ENCODE measurements around the gene RNF4. TPM values are rescaled to one million over a fixed set of nuclear protein-coding genes. Genes with fewer than 3 reads are reported as not detected.
"Not testable (repeated sequence)": the region's sequence is repeated elsewhere in the genome, so short reads cannot be mapped to it uniquely, and the experiment has no call there.

Gene RNF4
- total and polyA plus RNA-seq, 8 donors, result 11.7 to 30.3 (median 23.3) TPM

DNA sequence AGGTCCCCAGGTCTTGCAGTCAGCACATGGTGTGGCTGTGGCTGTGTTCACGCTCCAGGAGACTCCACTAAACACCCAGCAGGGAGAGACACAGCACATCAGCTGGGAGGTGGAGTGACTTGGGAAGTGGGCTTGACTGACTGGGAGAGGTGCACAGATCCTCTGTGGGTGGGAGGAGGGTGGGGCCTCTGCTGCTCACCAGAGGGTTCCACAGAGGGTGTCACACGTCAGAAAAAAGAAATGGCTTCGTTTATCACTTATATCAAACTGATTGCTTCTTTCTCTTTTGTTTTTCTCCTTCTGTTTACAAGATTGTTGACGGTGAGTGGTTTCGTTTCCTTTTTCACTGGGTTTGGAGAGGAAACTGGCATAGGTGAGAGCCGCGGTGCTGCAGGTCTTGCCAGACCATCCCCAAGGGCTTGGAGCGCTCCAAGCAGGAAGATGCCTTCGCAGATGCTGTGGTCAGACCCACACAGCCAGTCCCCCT lies 42.8 kb downstream of the RNF4 start:
- FAIRE-seq (no peak), ATAC-seq (no peak), DNase-seq (no peak)
- 75 to 83% methylated on average over 9 of the region's 9 CpGs for WGBS, 2 donors
- TF ChIP-seq, protein P1, sequence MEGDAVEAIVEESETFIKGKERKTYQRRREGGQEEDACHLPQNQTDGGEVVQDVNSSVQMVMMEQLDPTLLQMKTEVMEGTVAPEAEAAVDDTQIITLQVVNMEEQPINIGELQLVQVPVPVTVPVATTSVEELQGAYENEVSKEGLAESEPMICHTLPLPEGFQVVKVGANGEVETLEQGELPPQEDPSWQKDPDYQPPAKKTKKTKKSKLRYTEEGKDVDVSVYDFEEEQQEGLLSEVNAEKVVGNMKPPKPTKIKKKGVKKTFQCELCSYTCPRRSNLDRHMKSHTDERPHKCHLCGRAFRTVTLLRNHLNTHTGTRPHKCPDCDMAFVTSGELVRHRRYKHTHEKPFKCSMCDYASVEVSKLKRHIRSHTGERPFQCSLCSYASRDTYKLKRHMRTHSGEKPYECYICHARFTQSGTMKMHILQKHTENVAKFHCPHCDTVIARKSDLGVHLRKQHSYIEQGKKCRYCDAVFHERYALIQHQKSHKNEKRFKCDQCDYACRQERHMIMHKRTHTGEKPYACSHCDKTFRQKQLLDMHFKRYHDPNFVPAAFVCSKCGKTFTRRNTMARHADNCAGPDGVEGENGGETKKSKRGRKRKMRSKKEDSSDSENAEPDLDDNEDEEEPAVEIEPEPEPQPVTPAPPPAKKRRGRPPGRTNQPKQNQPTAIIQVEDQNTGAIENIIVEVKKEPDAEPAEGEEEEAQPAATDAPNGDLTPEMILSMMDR (IDR thresholded peaks at IDR 0.05), result no peak
- Histone ChIP-seq H3K4me1 (no peaks in the 10 kb centered on the region), H3K9me3 (no peaks in the 10 kb centered on the region), H3K27me3 (no peaks in the 10 kb centered on the region), H3K36me3 (peaks cover 0 to 56% (median 15%) of the 10 kb centered on the region in 3 donors), H3K4me3 (no peak overlapping the region), H3K27ac (no peak overlapping the region)
- intact Hi-C loops (cut with DNase I), result no loop called here

DNA sequence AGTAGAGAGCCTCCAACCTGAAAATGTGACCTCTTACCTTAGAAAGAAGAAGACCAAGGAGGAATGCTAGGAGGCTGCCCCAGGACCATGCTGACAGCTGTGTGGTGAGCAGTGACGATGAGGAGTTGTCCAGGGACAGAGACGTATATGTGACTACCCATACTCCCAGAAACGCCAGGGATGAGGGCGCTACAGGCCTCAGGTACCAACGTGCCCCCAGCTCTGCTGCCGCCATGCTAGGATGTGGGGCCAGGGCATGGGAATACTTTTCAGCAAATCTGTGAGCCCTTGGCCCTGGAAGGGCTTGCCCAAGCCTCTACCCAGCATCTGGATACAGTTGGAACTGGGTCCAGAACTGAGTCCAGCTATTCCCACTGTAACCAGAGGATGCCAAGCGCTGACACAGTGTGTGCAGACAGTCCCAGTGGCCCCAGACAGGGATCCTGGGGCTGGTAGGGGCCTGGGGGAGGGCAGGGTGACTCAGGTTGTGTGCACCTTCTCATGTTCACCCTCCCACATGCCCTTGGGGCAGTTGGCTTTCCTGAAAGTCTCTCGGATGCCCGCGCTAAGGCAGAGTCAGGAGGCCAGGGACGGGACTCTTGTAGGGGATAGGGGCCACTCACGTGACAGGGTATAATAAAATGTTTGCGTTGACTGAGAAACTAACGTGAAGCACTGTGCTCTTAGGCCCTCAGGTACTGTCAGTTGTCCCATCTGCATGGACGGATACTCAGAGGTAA lies 43.7 kb downstream of the RNF4 start:
- FAIRE-seq, result no peak
- no peak for DNase-seq
- no peak for ATAC-seq
- TF ChIP-seq, protein P1 (IDR thresholded peaks at IDR 0.05), result no peak
- Histone ChIP-seq H3K36me3 (peaks cover 0 to 55% (median 15%) of the 10 kb centered on the region in 3 donors), H3K27ac (no peak overlapping the region), H3K4me3 (no peak overlapping the region), H3K4me1 (no peaks in the 10 kb centered on the region), H3K9me3 (no peaks in the 10 kb centered on the region), H3K27me3 (no peaks in the 10 kb centered on the region)
- WGBS, 2 donors, result 93 to 94% methylated on average over 15 of the region's 15 CpGs
- intact Hi-C loops (cut with DNase I), result no loop called here

DNA sequence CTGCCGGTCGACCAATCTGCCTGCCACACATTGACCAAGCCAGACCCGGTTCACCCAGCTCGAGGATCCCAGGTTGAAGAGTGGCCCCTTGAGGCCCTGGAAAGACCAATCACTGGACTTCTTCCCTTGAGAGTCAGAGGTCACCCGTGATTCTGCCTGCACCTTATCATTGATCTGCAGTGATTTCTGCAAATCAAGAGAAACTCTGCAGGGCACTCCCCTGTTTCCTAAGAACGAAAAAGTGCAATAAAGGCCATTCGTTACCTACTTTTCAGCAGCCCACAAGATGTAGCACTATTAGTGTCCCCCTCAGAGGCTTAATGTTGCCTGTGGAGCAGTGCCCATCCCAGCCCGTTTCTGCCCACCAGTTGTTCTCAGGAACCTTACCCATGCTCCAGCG lies 45.3 kb downstream of the RNF4 start:
- WGBS, 2 donors, result 84 to 91% methylated on average over 9 of the region's 9 CpGs
- H3K27ac ChIP-seq; intact Hi-C loops (cut with DNase I); H3K4me3 ChIP-seq; H3K27me3 ChIP-seq; H3K9me3 ChIP-seq; DNase-seq; ATAC-seq; H3K4me1 ChIP-seq; FAIRE-seq: not testable (repeated sequence)
- peaks cover 0 to 53% (median 15%) of the 10 kb centered on the region in 3 donors for H3K36me3 ChIP-seq

DNA sequence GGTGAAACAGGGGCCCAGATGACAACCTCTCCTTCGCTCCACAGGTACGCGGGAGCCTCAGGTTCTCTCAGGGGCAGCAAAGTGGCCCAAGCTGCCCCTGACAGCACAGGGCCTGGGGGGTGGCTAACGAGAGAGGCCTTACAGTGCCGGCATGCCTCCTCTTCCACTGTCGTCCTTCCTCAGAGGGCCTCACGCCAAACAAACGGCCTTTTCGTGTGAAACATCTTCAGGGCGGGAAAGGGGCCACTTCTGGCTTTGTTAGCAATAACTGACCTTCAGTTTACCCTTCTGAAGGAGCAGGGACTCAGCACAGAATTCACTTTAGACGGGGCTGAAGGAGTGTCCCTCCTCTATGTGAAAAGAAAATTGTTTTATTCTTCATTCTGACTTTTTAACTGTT lies 46.0 kb downstream of the RNF4 start:
- H3K27ac ChIP-seq; ATAC-seq; DNase-seq; H3K9me3 ChIP-seq; intact Hi-C loops (cut with DNase I); FAIRE-seq; H3K4me1 ChIP-seq; H3K27me3 ChIP-seq; H3K4me3 ChIP-seq: not testable (repeated sequence)
- WGBS, 2 donors, result 89% methylated on average over 11 of the region's 11 CpGs
- peaks cover 0 to 45% (median 15%) of the 10 kb centered on the region in 3 donors for H3K36me3 ChIP-seq

DNA sequence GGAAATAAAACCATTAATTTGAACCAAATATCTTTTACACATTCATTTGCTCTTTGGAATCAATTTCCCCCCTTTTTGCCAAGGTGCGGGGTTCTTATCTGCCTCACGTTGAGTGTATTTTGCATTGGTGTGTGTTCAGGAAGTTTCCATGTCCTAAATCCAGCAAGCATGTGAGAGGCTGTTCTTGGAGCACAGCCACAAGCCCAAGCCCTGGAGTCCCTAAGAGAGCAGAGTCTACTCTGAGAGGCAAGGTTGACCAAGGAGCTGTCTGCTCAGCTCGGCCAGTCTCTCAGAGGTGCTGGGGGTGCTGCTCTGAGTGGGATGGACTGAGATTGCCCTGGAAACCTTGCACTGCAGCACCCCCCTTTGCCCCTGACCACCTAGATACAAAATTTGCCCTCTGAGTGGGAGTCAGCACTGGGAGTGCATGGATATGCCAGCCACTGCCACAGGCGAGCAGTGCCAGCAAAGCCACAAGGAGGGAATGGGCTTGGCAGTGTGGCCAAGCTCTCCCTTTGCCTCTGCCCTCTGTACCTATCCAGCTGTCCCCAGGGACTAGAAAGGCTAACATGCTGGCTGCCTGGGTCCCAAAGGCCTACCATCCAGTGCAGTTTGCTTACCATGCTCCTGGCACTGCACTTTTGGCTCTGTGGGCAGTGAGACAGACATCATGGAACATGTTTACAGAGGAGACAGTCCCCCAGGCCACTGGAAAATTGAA lies 47.1 kb downstream of the RNF4 start:
- Histone ChIP-seq H3K27me3 (no peaks in the 10 kb centered on the region), H3K4me1 (no peaks in the 10 kb centered on the region), H3K4me3 (no peak overlapping the region), H3K9me3 (no peaks in the 10 kb centered on the region), H3K27ac (no peak overlapping the region), H3K36me3 (peaks cover 0 to 36% (median 11%) of the 10 kb centered on the region in 3 donors)
- ATAC-seq (peak in 2 of 4 donors; percentile 28 to 47), DNase-seq (no peak), FAIRE-seq (no peak)
- 58 to 62% methylated on average over 4 of the region's 4 CpGs for WGBS, 2 donors
- TF ChIP-seq, protein P1 (IDR thresholded peaks at IDR 0.05), result no peak
- intact Hi-C loops (cut with DNase I), result no loop called here

Data from pancreas (tissue), 10 donors.